ENCODE results near the gene RAB3D.

The RAB3D gene

GRCh38 chr19:11296264-11296663 is 43.2 kb downstream of the RAB3D start:
- no peak for DNase-seq (ENCODE audit: low read depth, low spot score)

- no peak for DNase-seq (ENCODE audit: low read depth, low spot score)
Observed at GRCh38 chr19:11295665-11296245, 43.7 kb downstream of the RAB3D start, which contains the start of gene TSPAN16. Gene TSPAN16, plus strand, starts transcription at chr19:11296160. Its CDS starts 138 bp downstream, at chr19:11296298.

- DNase-seq (ENCODE audit: low read depth, low spot score) = no peak
Observed at GRCh38 chr19:11295180-11295579, 44.3 kb downstream of the RAB3D start.

- DNase-seq (ENCODE audit: low read depth, low spot score) = peak; percentile 72
Observed at GRCh38 chr19:11293433-11294389, 45.7 kb downstream of the RAB3D start.

- DNase-seq (ENCODE audit: low read depth, low spot score) = no peak
Observed at GRCh38 chr19:11291991-11292390, 47.5 kb downstream of the RAB3D start.

GRCh38 chr19:11291415-11291814 is 48.0 kb downstream of the RAB3D start:
- no peak for DNase-seq (ENCODE audit: low read depth, low spot score)

GRCh38 chr19:11290256-11290655 is 49.2 kb downstream of the RAB3D start:
- no peak for DNase-seq (ENCODE audit: low read depth, low spot score)

GRCh38 chr19:11288349-11288748 is 51.1 kb downstream of the RAB3D start:
- no peak for DNase-seq (ENCODE audit: low read depth, low spot score)

GRCh38 chr19:11286312-11286974 is 53.0 kb downstream of the RAB3D start:
- DNase-seq (ENCODE audit: low read depth, low spot score) = no peak

GRCh38 chr19:11284515-11284914 is 54.9 kb downstream of the RAB3D start:
- no peak for DNase-seq (ENCODE audit: low read depth, low spot score)

GRCh38 chr19:11281356-11282049 is 58.0 kb downstream of the RAB3D start:
- no peak for DNase-seq (ENCODE audit: low read depth, low spot score)

GRCh38 chr19:11279505-11280236 is 59.8 kb downstream of the RAB3D start:
- no peak for DNase-seq (ENCODE audit: low read depth, low spot score)

- DNase-seq (ENCODE audit: low read depth, low spot score) = no peak
Observed at GRCh38 chr19:11278670-11279069, 60.8 kb downstream of the RAB3D start.

- DNase-seq (ENCODE audit: low read depth, low spot score) = no peak
Observed at GRCh38 chr19:11274533-11275086, 64.8 kb downstream of the RAB3D start.

- no peak for DNase-seq (ENCODE audit: low read depth, low spot score)
Observed at GRCh38 chr19:11273989-11274388, 65.5 kb downstream of the RAB3D start.

- DNase-seq (ENCODE audit: low read depth, low spot score) = no peak
Observed at GRCh38 chr19:11273296-11273695, 66.2 kb downstream of the RAB3D start.

All from activated naive CD8-positive, alpha-beta T cell treated with anti-CD3 and anti-CD28 coated beads, Interleukin-2, amount 50 U/mL, for 16 hours (primary cell).